Endothelial cell of umbilical vein (primary cell): ENCODE measurements around the gene KCNQ2. TPM values are rescaled to one million over a fixed set of nuclear protein-coding genes. Genes with fewer than 3 reads are reported as not detected.

Experiments used
- BruUV-seq: library from RNA; stranded (reverse); fragments of 400-500 nt; replicated peaks from 2 replicates; lab custom pipeline; 2021; lab: Mats Ljungman, UMichigan
- CTCF ChIA-PET: fragments of 300-600, 350-600 bp; sonication (Branson Sonifier 250); formaldehyde crosslinking; loops from one replicate; lab custom pipeline; 2021; ENCODE audit warnings: antibody characterized with exemption, inconsistent platforms; lab: Charles Lee
- POLR2A ChIA-PET: fragments of 300-600, 350-600 bp; sonication (Branson Sonifier 250); formaldehyde crosslinking; loops from one replicate; lab custom pipeline; 2021; ENCODE audit warnings: antibody characterized with exemption, inconsistent platforms; lab: Charles Lee
- DNase-seq: peaks from one replicate; pipeline ENCODE4 v3.0.0-alpha.2; 2011; ENCODE audit warnings: low read depth, low spot score
- FAIRE-seq: peaks from 2 replicates; lab custom pipeline; 2011; peaks lifted over from hg19 to GRCh38; lab: Jason Lieb, UNC
- H2AFZ ChIP-seq: 2 replicates; pipeline ENCODE4 v1.6.0; 2012; ENCODE audit warnings: low read depth, low read length, control low read depth, inconsistent platforms
- H3K27ac ChIP-seq: 2 replicates; pipeline ENCODE4 v1.5.1; 2011; ENCODE audit warnings: low read depth, mild to moderate bottlenecking, control low read depth, low read length, moderate library complexity; ENCODE audit not compliant: insufficient read depth
- H3K27me3 ChIP-seq, 2 experiments: 2 replicates each; pipeline versions ENCODE4 v1.6.0 to v1.6.1; 2011; ENCODE audit warnings: low read length in 2 of 2, mixed read lengths in 1 of 2; ENCODE audit not compliant: control insufficient read depth in 2 of 2, insufficient read depth in 2 of 2
- H3K36me3 ChIP-seq, 2 experiments: 2 replicates in 1 of 2; 3 replicates in 1 of 2; pipeline ENCODE4 v1.5.1; 2011; ENCODE audit warnings: low read length in 2 of 2, mild to moderate bottlenecking in 1 of 2, moderate library complexity in 1 of 2; ENCODE audit not compliant: control insufficient read depth in 2 of 2, insufficient read depth in 2 of 2; ENCODE audit errors: extremely low read depth in 1 of 2
- H3K4me1 ChIP-seq: 3 replicates; pipeline ENCODE4 v1.5.1; 2011; ENCODE audit warnings: mild to moderate bottlenecking, low read length; ENCODE audit not compliant: control insufficient read depth, insufficient read depth; ENCODE audit errors: extremely low read depth
- H3K4me2 ChIP-seq: 2 replicates; pipeline ENCODE4 v1.6.1; 2011; ENCODE audit warnings: low read length, control low read depth, mixed read lengths; ENCODE audit not compliant: insufficient read depth
- H3K4me3 ChIP-seq, 3 experiments: fragments of 200-600 bp in 1 of 3; sonication (generic), shearing (Covaris generic) in 1 of 3; replicated peaks in 1 of 3; 2 replicates each; pipeline ENCODE4 v1.5.1; 2011 to 2016; ENCODE audit warnings: control low read depth in 3 of 3, low read length in 3 of 3, mild to moderate bottlenecking in 2 of 3, inconsistent platforms in 1 of 3, low read depth in 1 of 3, moderate library complexity in 1 of 3; ENCODE audit not compliant: insufficient read depth in 1 of 3
- H3K79me2 ChIP-seq: 2 replicates; pipeline ENCODE4 v1.6.0; 2012; ENCODE audit warnings: low read length, inconsistent platforms; ENCODE audit not compliant: control insufficient read depth, insufficient read depth
- H3K9ac ChIP-seq: replicated peaks from 2 replicates; pipeline ENCODE3; 2011; ENCODE audit warnings: low read length, control low read depth; ENCODE audit not compliant: insufficient read depth; ENCODE audit errors: extremely low read depth
- H3K9me1 ChIP-seq: replicated peaks from 3 replicates; pipeline ENCODE4 v1.6.0; 2011; ENCODE audit warnings: mild to moderate bottlenecking, low read length; ENCODE audit not compliant: control insufficient read depth, insufficient read depth; ENCODE audit errors: extremely low read depth
- H3K9me3 ChIP-seq: replicated peaks from 2 replicates; pipeline ENCODE4 v1.5.1; 2012; ENCODE audit warnings: low read length, inconsistent platforms; ENCODE audit not compliant: control insufficient read depth, insufficient read depth
- H4K20me1 ChIP-seq: replicated peaks from 2 replicates; pipeline ENCODE3; 2011; ENCODE audit warnings: mild to moderate bottlenecking, low read length; ENCODE audit not compliant: control insufficient read depth, insufficient read depth; ENCODE audit errors: extremely low read depth
- CTCF ChIP-seq, 2 donors: IDR thresholded peaks; 1 replicate in 1 of 2; 2 replicates in 1 of 2; pipeline ENCODE4 v1.5.1; 2011; ENCODE audit warnings: low read length in 2 of 2, mild to moderate bottlenecking in 2 of 2, moderate library complexity in 2 of 2, control low read depth in 1 of 2, inconsistent platforms in 1 of 2, low read depth in 1 of 2; ENCODE audit not compliant: insufficient read depth in 1 of 2; ENCODE audit errors: extremely low read depth in 1 of 2
- EZH2 ChIP-seq: IDR thresholded peaks from 2 replicates; pipeline ENCODE4 v1.6.1; 2012; ENCODE audit warnings: borderline replicate concordance, low read depth, mild to moderate bottlenecking, moderate library complexity, low read length, inconsistent platforms; ENCODE audit not compliant: severe bottlenecking
- FOS ChIP-seq: IDR thresholded peaks from 2 replicates; pipeline ENCODE4 v1.6.1; 2011; ENCODE audit warnings: mild to moderate bottlenecking, low read length, moderate library complexity, borderline replicate concordance; ENCODE audit not compliant: insufficient read depth
- GATA2 ChIP-seq: IDR thresholded peaks from 2 replicates; pipeline ENCODE4 v1.7.0; 2011; ENCODE audit warnings: low read depth, mild to moderate bottlenecking, moderate library complexity, mixed read lengths, low read length; ENCODE audit not compliant: insufficient read length, insufficient read depth
- JUN ChIP-seq: IDR thresholded peaks from 2 replicates; pipeline ENCODE4 v1.6.1; 2011; ENCODE audit warnings: borderline replicate concordance, low read depth; ENCODE audit not compliant: insufficient read length, insufficient read depth
- MYC ChIP-seq: IDR thresholded peaks from one replicate; pipeline ENCODE4 v1.6.1; 2011; ENCODE audit warnings: mild to moderate bottlenecking, low read depth, low read length
- POLR2A ChIP-seq: IDR thresholded peaks from 2 replicates; pipeline ENCODE4 v1.6.1; 2012; ENCODE audit warnings: low read depth, mild to moderate bottlenecking, control low read depth, low read length
- POLR2AphosphoS5 ChIP-seq: IDR thresholded peaks from 2 replicates; pipeline ENCODE4 v1.6.1; 2012; ENCODE audit warnings: low read depth, mild to moderate bottlenecking, control low read depth, low read length, moderate library complexity; ENCODE audit not compliant: insufficient read depth
- dilution Hi-C: fragments of 300-500 bp; cut with MboI; formaldehyde crosslinking; loops from one replicate; pipeline ENCODE4 v1.15.0; 2019; ENCODE audit warnings: low sequenced_read_pairs; ENCODE audit not compliant: extremely low pct_ligation_motif_present
- intact Hi-C: fragments of 100-400 bp; cut with micrococcal nuclease; formaldehyde crosslinking; loops from one replicate; pipeline ENCODE4 v1.10.0; 2022
- polyA plus RNA-seq, 4 experiments: library from polyadenylated mRNA; depleted of rRNA in 3 of 4; stranded (reverse) in 3 of 4; unstranded in 1 of 4; fragments of >200 nt; gene quantifications; 2 replicates each; pipeline versions ENCODE4 v1.2.1 to v1.2.3, GENCODE V29; 2011 to 2012; ENCODE audit warnings: missing spikeins in 1 of 4
- total RNA-seq: library from RNA; stranded (reverse); gene quantifications from 2 replicates; pipeline ENCODE4 v1.2.3, GENCODE V29; 2021
- TF ChIP-seq, protein P1 (sequence below): IDR thresholded peaks from 2 replicates; pipeline ENCODE4 v1.6.1; 2011; ENCODE audit not compliant: insufficient read depth, insufficient read length

Gene KCNQ2
- total and polyA plus RNA-seq, 2 donors (not counting 3 experiments of a cell fraction or from before 2014, with no cell fraction given), result not detected

DNA sequence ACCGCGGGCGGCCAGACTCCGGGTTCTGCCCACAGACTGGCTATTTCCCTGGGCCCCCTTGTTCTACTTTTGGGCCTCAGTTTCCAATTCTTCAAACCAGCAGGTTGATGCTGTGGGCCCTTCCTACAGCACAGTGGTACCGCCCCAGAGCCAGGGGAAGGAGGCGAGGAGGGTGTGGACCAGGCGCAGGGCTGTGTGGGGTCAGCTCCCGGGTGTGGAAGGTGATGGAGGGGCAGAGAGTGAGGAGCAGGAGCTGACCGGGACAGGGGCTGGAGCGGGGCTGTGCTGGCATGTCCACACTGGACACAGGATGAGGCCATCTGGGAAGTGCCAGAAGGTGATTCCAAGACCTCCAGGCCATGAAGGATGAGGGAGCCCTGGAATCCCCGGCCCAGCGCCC is 76.2 kb downstream of the KCNQ2 start:
- no peaks in the 10 kb centered on the region for H3K27me3 ChIP-seq
- CTCF ChIA-PET, result interaction anchor here (1.1 kb wide), 1 partner anchor 15 kb away, joined by 3 read pairs; no protein-coding TSS in a partner anchor

More for the DNA sequence above, 76.2 kb downstream of the KCNQ2 start:
- dilution Hi-C loops (no loop called here), intact Hi-C loops (no loop called here)
- TF ChIP-seq JUN, result no peak
- TF ChIP-seq, protein P1, sequence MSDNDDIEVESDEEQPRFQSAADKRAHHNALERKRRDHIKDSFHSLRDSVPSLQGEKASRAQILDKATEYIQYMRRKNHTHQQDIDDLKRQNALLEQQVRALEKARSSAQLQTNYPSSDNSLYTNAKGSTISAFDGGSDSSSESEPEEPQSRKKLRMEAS, result no peak
- TF ChIP-seq MYC, result no peak
- no peak for TF ChIP-seq GATA2
- TF ChIP-seq EZH2, result no peak
- TF ChIP-seq POLR2AphosphoS5, result no peak
- TF ChIP-seq CTCF (IDR thresholded peaks at IDR 0.05; ENCODE audit: extremely low read depth in 1 of 2, insufficient read depth in 1 of 2, low read depth in 1 of 2, low read length in 2 of 2), result no peak
- TF ChIP-seq FOS, result no peak
- TF ChIP-seq POLR2A, result no peak
- Histone ChIP-seq H3K4me2 (no peak overlapping the region), H3K79me2 (no peaks in the 10 kb centered on the region), H4K20me1 (no peaks in the 10 kb centered on the region), H3K9me1 (no peaks in the 10 kb centered on the region), H2AFZ (no peak overlapping the region), H3K9ac (no peak overlapping the region), H3K4me3 (no peak overlapping the region), H3K27ac (no peak overlapping the region), H3K36me3 (no peaks in the 10 kb centered on the region), H3K4me1 (no peaks in the 10 kb centered on the region), H3K9me3 (no peaks in the 10 kb centered on the region)
- POLR2A ChIA-PET, result no interaction called here
- no peak for FAIRE-seq
- no peak for DNase-seq
- BruUV-seq, result no TSS peak
